Fibroblast of mammary gland (primary cell): ENCODE results near the gene NXNL2.

ENCODE experiments used
- DNase-seq: peaks from one replicate; pipeline ENCODE4 v3.0.0-alpha.2; 2010; ENCODE audit warnings: low read depth
- H3K4me3 ChIP-seq: 2 replicates; pipeline ENCODE4 v1.5.1; 2011; ENCODE audit warnings: low read depth, mild to moderate bottlenecking, low read length, moderate library complexity; ENCODE audit not compliant: control insufficient read depth
- CTCF ChIP-seq: conservative IDR thresholded peaks from 2 replicates; pipeline ENCODE4 v1.5.1; 2011; ENCODE audit warnings: low read depth, low read length, inconsistent platforms; ENCODE audit not compliant: control insufficient read depth, insufficient read depth

The NXNL2 gene

GRCh38 chr9:88586452-88586851 lies 51.5 kb downstream of the NXNL2 start:
- no peak overlapping the region for H3K4me3 ChIP-seq
- no peak for TF ChIP-seq CTCF
- peak; percentile 68 for DNase-seq

- no peak overlapping the region for H3K4me3 ChIP-seq
- peak; percentile 64 for DNase-seq
- TF ChIP-seq CTCF: no peak
Measured at GRCh38 chr9:88587182-88587581, 52.2 kb downstream of the NXNL2 start.

GRCh38 chr9:88587885-88588649 lies 53.1 kb downstream of the NXNL2 start:
- peak; percentile 90 for DNase-seq
- no peak for TF ChIP-seq CTCF
- no peak overlapping the region for H3K4me3 ChIP-seq

GRCh38 chr9:88589656-88590055 lies 54.7 kb downstream of the NXNL2 start:
- TF ChIP-seq CTCF: no peak
- no peak overlapping the region for H3K4me3 ChIP-seq
- no peak for DNase-seq

- DNase-seq: no peak
- H3K4me3 ChIP-seq: no peak overlapping the region
- TF ChIP-seq CTCF: no peak
Measured at GRCh38 chr9:88590558-88591146, 55.7 kb downstream of the NXNL2 start.

- H3K4me3 ChIP-seq: no peak overlapping the region
- peak; percentile 66 for TF ChIP-seq CTCF
- DNase-seq: peak; percentile 75
Measured at GRCh38 chr9:88593537-88594185, 58.7 kb downstream of the NXNL2 start.
